ENCODE results near the gene ELL2. TPM values are rescaled to one million over a fixed set of nuclear protein-coding genes. Genes with fewer than 3 reads are reported as not detected.

The ELL2 gene
- 15.4 and 23.4 TPM in 2 replicates for total RNA-seq

DNA sequence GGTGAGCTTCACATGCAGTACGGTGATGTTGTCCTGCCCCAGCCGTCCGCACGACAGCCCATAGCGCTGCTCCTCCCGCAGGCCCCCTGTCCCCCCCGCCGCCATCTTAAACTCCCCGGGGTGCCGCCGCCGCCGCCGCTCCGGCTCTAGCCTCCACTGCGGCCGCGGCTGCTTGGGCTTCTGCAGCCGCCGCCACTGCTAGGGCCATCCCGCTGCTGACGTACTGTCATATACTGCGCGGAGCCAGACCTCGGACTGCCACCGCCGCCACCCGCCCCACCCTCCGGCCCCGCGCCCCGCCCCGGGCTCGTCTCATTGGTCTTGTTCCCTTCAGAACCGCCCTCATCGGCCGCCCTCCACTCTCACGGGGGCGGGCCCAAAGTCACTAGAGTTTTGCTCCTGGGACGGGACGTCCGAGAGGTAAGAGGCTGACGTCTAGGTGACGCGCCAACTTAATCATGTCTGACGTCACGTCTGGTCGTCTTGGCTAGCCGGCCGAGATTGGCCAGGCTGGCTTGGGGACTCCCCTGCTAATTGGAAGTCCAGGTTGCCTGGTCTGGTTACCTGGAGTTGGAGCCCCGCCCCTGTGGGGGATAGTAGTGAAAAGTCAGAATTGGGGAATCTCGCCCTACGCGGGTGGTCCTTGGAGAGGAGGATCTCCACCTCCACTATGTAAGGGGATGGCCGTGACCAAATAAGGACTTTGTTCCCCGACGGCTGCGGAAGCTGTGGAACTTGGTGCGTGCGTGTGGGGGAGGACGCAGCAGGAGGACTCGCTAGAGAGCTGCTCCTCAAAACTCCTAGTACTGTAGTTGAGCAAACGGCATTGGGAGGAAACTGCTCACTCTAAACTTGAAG, at the start of gene ELL2:
Gene ELL2 (minus strand): TSS at position 235 of the 858 bp plus-strand sequence. CDS start 130 bp downstream, at position 105.

Other genes with a start within 250 kb of the ELL2 start
- gene RHOBTB3, start 230.5 kb downstream of the ELL2 start, total RNA-seq = 52.3 and 66.3 TPM in 2 replicates
- 12.4 and 21.3 TPM in 2 replicates for gene GLRX, start 139.1 kb downstream of the ELL2 start, total RNA-seq

Measured in vein endothelial cell (primary cell).